Pancreas (tissue), 10 donors: Measurements from ENCODE around the gene SIRT6. TPM values are rescaled to one million over a fixed set of nuclear protein-coding genes. Genes with fewer than 3 reads are reported as not detected.
A peak's percentile ranks its signal among the peaks of the same experiment; 100 is the strongest.

Source experiments
- ATAC-seq, 4 donors: fragments of 200-7000 bp; cut with Tn5 transposase; one replicate each; pipeline versions ENCODE4 v1.8.0 to v1.9.1; 2020; ENCODE audit warnings: mild to moderate bottlenecking in 4 of 4, moderate library complexity in 4 of 4
- DNase-seq, 6 donors: peaks; one replicate each; pipeline ENCODE4 v3.0.0-alpha.2; 2020
- FAIRE-seq: peaks from 2 replicates; lab custom pipeline; 2012; peaks lifted over from hg19 to GRCh38; lab: Jason Lieb, UNC
- H3K27ac ChIP-seq, 4 donors: fragments of 200-600 bp; sonication (generic); 1 replicate in 3 of 4; 2 replicates in 1 of 4; pipeline versions ENCODE4 v1.5.0 to v1.8.0; 2020
- H3K27me3 ChIP-seq, 4 donors: fragments of 200-600 bp; one replicate each; pipeline ENCODE4 v1.8.0; 2021
- H3K36me3 ChIP-seq, 3 donors: fragments of 200-600 bp; sonication (generic) in 1 of 3; one replicate each; pipeline versions ENCODE4 v1.5.0 to v1.8.0; 2020 to 2021
- H3K4me1 ChIP-seq, 3 donors: fragments of 200-600 bp; one replicate each; pipeline ENCODE4 v1.8.0; 2021
- H3K4me3 ChIP-seq, 4 donors: fragments of 200-600 bp; sonication (generic) in 2 of 4; one replicate each; pipeline versions ENCODE4 v1.5.0 to v1.8.0; 2020 to 2021
- H3K9me3 ChIP-seq, 4 donors: fragments of 200-600 bp; one replicate each; pipeline ENCODE4 v1.8.0; 2021
- CTCF ChIP-seq, 4 donors: fragments of 200-600 bp; sonication (generic) in 3 of 4; IDR thresholded peaks; one replicate each; pipeline versions ENCODE4 v1.5.0 to v1.8.0; 2021; ENCODE audit warnings: antibody characterized with exemption in 4 of 4
- WGBS, 2 donors: extraction: QIAGEN DNeasy Blood & Tissue Kit; methylation state at CpG; one replicate each; pipeline ENCODE4 v1.1.7; 2013; 5-methylcytosine and 5-hydroxymethylcytosine counted together
- intact Hi-C, 3 donors: fragments of 100-400 bp; cut with DNase I; formaldehyde crosslinking; loops; one replicate each; pipeline versions ENCODE4 v1.11.1 to v1.14.2; 2022
- polyA plus RNA-seq, 2 donors: library from polyadenylated mRNA; stranded (reverse); fragments of 200-250 nt; gene quantifications; one replicate each; pipeline ENCODE4 v1.2.3, GENCODE V29; 2013
- total RNA-seq, 6 donors: library from RNA; stranded (reverse); fragmentation: NEBNext Ultra II Directional in 4 of 6; extraction: Animal tissue kit (Norgen Biotek cat#: 25700) in 4 of 6; gene quantifications; one replicate each; pipeline versions ENCODE4 v1.2.1 to v1.2.4, GENCODE V29; 2021 to 2023
- donor health status: healthy with polysubstance abuse.
- donor health status: DM: no; HTN: no; CAD: no; lungs with moderate emphysema.
- donor health status: DM: no; HTN: no; CAD: no.
- donor health status: control.
- donor health status: control.
- donor health status: Bipolar disorder and iron deficiency.
- donor health status: DM: yes; HTN: yes; CAD: no.
- donor health status: DM: no; HTN: no; CAD: no.
- donor health status: DM: no; HTN: no; CAD: no.
- donor health status: DM: yes; HTN: yes; CAD: no.

The SIRT6 gene
- total and polyA plus RNA-seq, 8 donors = 10.9 to 47.4 (median 14.9) TPM

GRCh38 chr19:4124638-4125037 lies 57.7 kb downstream of the SIRT6 start:
- H3K4me1 ChIP-seq = peaks cover 0 to 8% (median 7%) of the 10 kb centered on the region in 3 donors
- intact Hi-C loops = no loop called here
- ATAC-seq = no peak
- peak overlapping the region in 3 of 4 donors; percentile 57 to 60 (median 59) for H3K4me3 ChIP-seq
- H3K27me3 ChIP-seq = no peaks in the 10 kb centered on the region
- no peak for FAIRE-seq
- no peak overlapping the region for H3K27ac ChIP-seq
- DNase-seq = no peak
- H3K36me3 ChIP-seq = no peaks in the 10 kb centered on the region
- no peaks in the 10 kb centered on the region for H3K9me3 ChIP-seq
- TF ChIP-seq CTCF (IDR thresholded peaks at IDR 0.05) = no peak
- 51 to 55% methylated on average over 8 of the region's 8 CpGs for WGBS, 2 donors

Other genes starting within 250 kb of the SIRT6 start
- under 1 TPM in 1 of 6 donors, not detected in 5; 0.55 TPM for gene NMRK2, start 249.5 kb downstream of the SIRT6 start, total RNA-seq
- under 1 TPM; 0.23 to 0.33 TPM for gene NMRK2, start 249.5 kb downstream of the SIRT6 start, polyA plus RNA-seq
- gene DAPK3, start 211.5 kb downstream of the SIRT6 start, total RNA-seq = 10 to 100 TPM; 20.6 to 40.1 (median 27.4) TPM
- gene DAPK3, start 211.5 kb downstream of the SIRT6 start, polyA plus RNA-seq = 10 to 100 TPM; 50.6 to 61.4 TPM
- 1,000 to 10,000 TPM; 2,199 to 4,238 (median 2,879) TPM for gene EEF2, start 197.1 kb downstream of the SIRT6 start, total RNA-seq
- gene EEF2, start 197.1 kb downstream of the SIRT6 start, polyA plus RNA-seq = 1,000 to 10,000 TPM in 1 of 2 donors, 100 to 1,000 TPM in 1; 545 to 1,088 TPM
- gene PIAS4, start 174.8 kb downstream of the SIRT6 start, total RNA-seq = 10 to 100 TPM; 13.4 to 25.3 (median 16.1) TPM
- 10 to 100 TPM; 12.8 to 14.8 TPM for gene PIAS4, start 174.8 kb downstream of the SIRT6 start, polyA plus RNA-seq
- gene ZBTB7A, start 115.7 kb downstream of the SIRT6 start, total RNA-seq = 10 to 100 TPM; 10.9 to 25.0 (median 15.6) TPM
- 1 to 10 TPM; 6.1 to 9.3 TPM for gene ZBTB7A, start 115.7 kb downstream of the SIRT6 start, polyA plus RNA-seq
- 10 to 100 TPM; 52.4 to 78.1 (median 70.0) TPM for gene MAP2K2, start 58.4 kb downstream of the SIRT6 start, total RNA-seq
- 100 to 1,000 TPM; 107 to 183 TPM for gene MAP2K2, start 58.4 kb downstream of the SIRT6 start, polyA plus RNA-seq
- under 1 TPM in 1 of 6 donors, not detected in 5; 0.67 TPM for gene CREB3L3, start 28.9 kb downstream of the SIRT6 start, total RNA-seq
- gene CREB3L3, start 28.9 kb downstream of the SIRT6 start, polyA plus RNA-seq = under 1 TPM in 1 of 2 donors, not detected in 1; 0.27 TPM
- 1 to 10 TPM in 5 of 6 donors, under 1 TPM in 1; 0.70 to 2.6 (median 1.5) TPM for gene ANKRD24, start 126 bp upstream of the SIRT6 start, total RNA-seq
- gene ANKRD24, start 126 bp upstream of the SIRT6 start, polyA plus RNA-seq = 10 to 100 TPM in 1 of 2 donors, 1 to 10 TPM in 1; 7.8 to 14.2 TPM
- 1 to 10 TPM in 4 of 6 donors, not detected in 2; 1.1 to 2.2 (median 1.3) TPM for gene EBI3, start 47.0 kb upstream of the SIRT6 start, total RNA-seq
- under 1 TPM; 0.52 to 0.87 TPM for gene EBI3, start 47.0 kb upstream of the SIRT6 start, polyA plus RNA-seq
- 10 to 100 TPM in 4 of 6 donors, 1 to 10 TPM in 2; 9.8 to 13.9 (median 11.2) TPM for gene YJU2, start 64.5 kb upstream of the SIRT6 start, total RNA-seq
- gene YJU2, start 64.5 kb upstream of the SIRT6 start, polyA plus RNA-seq = 10 to 100 TPM; 25.0 to 32.0 TPM
- not detected for gene SHD, start 96.7 kb upstream of the SIRT6 start, total RNA-seq
- gene SHD, start 96.7 kb upstream of the SIRT6 start, polyA plus RNA-seq = not detected
- gene TMIGD2, start 119.8 kb upstream of the SIRT6 start, total RNA-seq = under 1 TPM in 2 of 6 donors, not detected in 4; 0.16 to 0.28 TPM
- gene TMIGD2, start 119.8 kb upstream of the SIRT6 start, polyA plus RNA-seq = not detected
- under 1 TPM in 1 of 6 donors, not detected in 5; 0.50 TPM for gene FSD1, start 122.0 kb upstream of the SIRT6 start, total RNA-seq
- gene FSD1, start 122.0 kb upstream of the SIRT6 start, polyA plus RNA-seq = under 1 TPM in 1 of 2 donors, not detected in 1; 0.21 TPM
- gene STAP2, start 156.3 kb upstream of the SIRT6 start, total RNA-seq = 10 to 100 TPM; 17.4 to 45.4 (median 23.3) TPM
- gene STAP2, start 156.3 kb upstream of the SIRT6 start, polyA plus RNA-seq = 10 to 100 TPM; 46.6 to 65.5 TPM
- 10 to 100 TPM; 11.8 to 20.0 (median 14.9) TPM for gene MPND, start 161.0 kb upstream of the SIRT6 start, total RNA-seq
- gene MPND, start 161.0 kb upstream of the SIRT6 start, polyA plus RNA-seq = 10 to 100 TPM; 16.7 to 18.9 TPM
- gene SH3GL1, start 218.0 kb upstream of the SIRT6 start, total RNA-seq = 10 to 100 TPM; 25.9 to 31.1 (median 27.5) TPM
- gene SH3GL1, start 218.0 kb upstream of the SIRT6 start, polyA plus RNA-seq = 10 to 100 TPM; 27.1 to 34.2 TPM
- 1 to 10 TPM; 2.8 to 5.0 (median 3.9) TPM for gene CHAF1A, start 220.1 kb upstream of the SIRT6 start, total RNA-seq
- 1 to 10 TPM; 3.8 to 4.3 TPM for gene CHAF1A, start 220.1 kb upstream of the SIRT6 start, polyA plus RNA-seq